GM21737 (cell line): Measurements from ENCODE around the gene FZD10.

ENCODE experiments used
- ATAC-seq: cut with Tn5 transposase; IDR thresholded peaks from one replicate; pipeline ENCODE4 v1.9.1; 2021; ENCODE audit warnings: mild to moderate bottlenecking, moderate library complexity; ENCODE audit not compliant: unreplicated experiment

FZD10 gene

GRCh38 chr12:130131801-130132200, 30.5 kb upstream of the FZD10 start:
- ATAC-seq: no peak

- ATAC-seq: no peak
These were observed 29.3 kb upstream of the FZD10 start for GRCh38 chr12:130132831-130133511.

- ATAC-seq: no peak
These were observed 28.3 kb upstream of the FZD10 start for GRCh38 chr12:130133851-130134562.

GRCh38 chr12:130134563-130134915, 27.7 kb upstream of the FZD10 start:
- ATAC-seq: no peak

- no peak for ATAC-seq
These were observed 25.7 kb upstream of the FZD10 start for GRCh38 chr12:130136509-130137039.

- no peak for ATAC-seq
These were observed 24.9 kb upstream of the FZD10 start for GRCh38 chr12:130137040-130138018.

GRCh38 chr12:130138478-130138877, 23.8 kb upstream of the FZD10 start:
- no peak for ATAC-seq

- ATAC-seq: no peak
These were observed 22.5 kb upstream of the FZD10 start for GRCh38 chr12:130139567-130140421.

GRCh38 chr12:130141105-130141504, 21.2 kb upstream of the FZD10 start:
- no peak for ATAC-seq

GRCh38 chr12:130141901-130142683, 20.2 kb upstream of the FZD10 start:
- ATAC-seq: no peak

- no peak for ATAC-seq
These were observed 19.5 kb upstream of the FZD10 start for GRCh38 chr12:130142736-130143135.

GRCh38 chr12:130143136-130143535, 19.1 kb upstream of the FZD10 start:
- ATAC-seq: no peak

- ATAC-seq: no peak
These were observed 18.0 kb upstream of the FZD10 start for GRCh38 chr12:130144256-130144655.

GRCh38 chr12:130145731-130146130, 16.5 kb upstream of the FZD10 start:
- no peak for ATAC-seq

GRCh38 chr12:130146176-130146931, 15.9 kb upstream of the FZD10 start:
- no peak for ATAC-seq

GRCh38 chr12:130147875-130148596, 14.2 kb upstream of the FZD10 start:
- ATAC-seq: no peak

- ATAC-seq: no peak
These were observed 10.4 kb upstream of the FZD10 start for GRCh38 chr12:130151846-130152245.

- no peak for ATAC-seq
These were observed 9.9 kb upstream of the FZD10 start for GRCh38 chr12:130152386-130152785.
